Measurements from ENCODE around the gene TLE3. TPM values are rescaled to one million over a fixed set of nuclear protein-coding genes. Genes with fewer than 3 reads are reported as not detected.

Gene TLE3
- total RNA-seq, 1 donor from 2014 or later = 90.1 TPM

DNA sequence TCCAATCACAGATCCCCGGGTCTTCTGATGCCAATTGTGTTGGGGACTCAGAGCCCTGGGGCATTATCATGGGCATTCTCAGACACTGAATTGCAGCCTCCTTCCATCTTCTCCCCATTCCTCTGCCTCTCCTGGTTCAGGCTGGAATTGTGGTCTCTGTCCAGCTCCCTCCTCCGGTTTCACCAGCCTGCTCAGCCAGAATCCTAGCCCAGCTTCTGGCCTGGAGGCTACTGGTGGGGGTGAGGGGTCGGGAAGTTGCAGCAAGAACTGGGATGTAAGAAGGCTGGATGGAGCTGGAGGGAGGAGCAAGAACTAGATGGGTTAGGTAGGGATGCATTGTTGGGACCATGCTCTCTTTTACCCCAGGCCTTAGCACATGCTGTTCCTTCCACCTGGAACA, 53.5 kb downstream of the TLE3 start:
- peak; percentile 23 for DNase-seq (ENCODE audit: low spot score)
- ATAC-seq = no peak
- intact Hi-C loops (cut with DNase I) = no loop called here

DNA sequence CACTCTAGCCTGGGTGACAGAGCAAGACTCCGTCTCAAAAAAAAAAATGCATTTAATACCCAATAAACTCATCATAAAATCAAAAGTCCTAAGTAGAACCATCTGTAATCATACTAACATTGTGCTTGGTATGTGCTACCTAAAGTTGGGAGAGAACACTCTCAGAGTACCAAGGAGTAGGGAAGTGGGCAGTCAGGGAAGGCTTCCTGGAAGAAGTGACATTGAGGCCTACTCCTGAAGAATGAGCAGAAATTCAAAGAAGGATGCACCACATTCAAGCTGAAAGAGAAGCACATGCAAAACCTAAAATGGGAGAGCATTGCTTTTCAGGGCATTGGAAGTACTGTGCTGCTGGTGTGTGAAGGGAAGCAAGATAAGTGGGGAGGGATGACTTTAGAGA, 54.1 kb downstream of the TLE3 start:
- ATAC-seq (no peak), DNase-seq (ENCODE audit: low spot score) (no peak)
- intact Hi-C loops (cut with DNase I) = no loop called here

DNA sequence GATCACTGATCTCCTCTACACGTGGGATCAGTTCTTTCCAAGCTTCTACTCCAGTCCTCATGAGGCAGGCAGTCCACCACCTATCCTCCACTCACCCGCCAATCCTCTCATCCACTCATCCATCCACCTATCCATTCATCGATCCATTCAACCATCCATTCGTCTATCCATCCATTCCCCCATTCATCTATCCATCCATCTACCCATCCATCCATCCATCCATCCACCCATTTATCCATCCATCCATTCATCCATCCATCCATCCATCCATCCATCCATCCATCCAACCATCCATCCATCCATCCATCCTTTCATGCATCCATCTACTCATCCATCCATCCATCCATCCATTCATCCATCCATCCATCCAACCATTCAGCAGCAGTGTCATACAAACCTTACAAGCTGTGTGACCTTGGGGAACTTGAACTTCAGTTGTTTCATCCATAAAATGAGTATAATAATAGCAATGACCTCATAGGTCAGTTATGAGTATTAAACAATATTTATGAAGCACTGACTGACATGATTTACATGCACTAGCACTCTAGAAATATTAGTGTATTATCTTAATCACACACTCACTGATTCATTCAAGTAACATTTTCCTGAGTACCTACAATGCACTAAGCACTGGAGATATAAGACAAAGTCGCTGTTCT, 55.0 kb downstream of the TLE3 start:
- intact Hi-C loops (cut with DNase I) = no loop called here

DNA sequence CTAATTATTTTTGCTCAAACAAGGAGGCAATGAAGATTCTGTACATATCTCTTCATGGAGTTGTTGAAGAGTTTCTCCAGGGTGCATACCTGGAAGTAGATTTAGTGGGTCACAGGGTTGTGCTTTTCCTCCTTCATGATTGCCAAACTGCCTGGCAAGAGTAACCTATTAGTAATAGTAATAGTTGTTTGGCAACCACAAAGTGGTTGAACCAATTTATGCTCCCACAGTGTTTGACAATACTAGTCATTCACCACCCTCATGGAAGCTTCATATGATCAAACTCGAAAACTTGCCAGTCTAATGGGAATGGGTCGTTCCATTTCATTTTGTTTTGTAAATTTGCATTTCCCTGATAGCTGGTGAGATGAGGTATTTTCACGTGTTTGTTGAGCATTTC, 57.8 kb downstream of the TLE3 start:
- no peak for ATAC-seq
- intact Hi-C loops (cut with DNase I) = no loop called here
- no peak for DNase-seq (ENCODE audit: low spot score)

More for the DNA sequence above, 55.0 kb downstream of the TLE3 start:
- DNase-seq (ENCODE audit: low spot score) (no peak), ATAC-seq (no peak)

DNA sequence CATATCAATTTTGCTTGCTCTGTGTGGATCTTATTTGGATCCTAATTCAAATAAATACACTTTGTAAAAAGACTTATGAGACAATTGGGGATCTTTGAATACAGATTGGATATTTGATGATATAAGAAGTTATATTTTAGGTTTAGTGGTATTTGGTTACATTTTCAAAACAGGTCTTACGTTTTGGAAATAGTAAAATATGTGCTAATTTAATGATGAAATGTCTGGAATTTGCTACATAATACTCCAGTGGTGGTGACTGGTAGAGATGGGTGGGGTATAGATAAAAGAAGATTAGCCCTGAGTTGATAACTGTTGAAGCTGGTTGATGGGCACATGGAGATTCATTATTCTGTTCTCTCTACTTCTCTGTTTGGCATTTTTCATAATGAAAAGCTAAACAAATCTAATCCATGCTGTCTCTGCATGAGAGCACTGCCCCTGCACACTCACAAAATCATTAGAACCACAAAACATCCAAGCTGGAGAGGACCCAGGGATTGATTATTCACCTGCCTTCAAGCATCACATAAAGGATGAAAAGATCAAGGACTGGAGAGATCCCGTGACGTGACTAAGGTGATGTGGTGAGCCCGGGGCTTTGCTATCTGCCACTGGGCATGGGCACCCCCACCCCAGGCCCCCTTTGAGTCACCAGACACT, 58.9 kb downstream of the TLE3 start:
- ATAC-seq (no peak), DNase-seq (ENCODE audit: low spot score) (no peak)
- intact Hi-C loops (cut with DNase I) = no loop called here

DNA sequence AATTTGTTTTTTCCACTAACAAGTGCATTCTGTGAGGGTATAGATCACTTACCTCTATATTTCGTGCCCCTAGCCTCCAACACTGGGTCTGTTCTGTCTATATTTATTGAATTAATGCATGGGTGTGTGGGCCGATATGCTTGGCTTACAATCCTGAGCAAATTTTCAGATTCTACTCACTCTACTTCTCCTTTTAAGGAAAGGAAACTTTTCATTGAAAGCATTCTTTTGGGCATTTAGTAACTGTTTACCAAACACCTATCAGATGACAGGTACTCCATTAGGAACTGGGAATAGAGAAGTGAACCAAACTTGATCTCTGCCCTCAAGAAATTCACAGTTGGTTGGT, 60.5 kb downstream of the TLE3 start:
- ATAC-seq (no peak), DNase-seq (ENCODE audit: low spot score) (no peak)
- intact Hi-C loops (cut with DNase I) = no loop called here

DNA sequence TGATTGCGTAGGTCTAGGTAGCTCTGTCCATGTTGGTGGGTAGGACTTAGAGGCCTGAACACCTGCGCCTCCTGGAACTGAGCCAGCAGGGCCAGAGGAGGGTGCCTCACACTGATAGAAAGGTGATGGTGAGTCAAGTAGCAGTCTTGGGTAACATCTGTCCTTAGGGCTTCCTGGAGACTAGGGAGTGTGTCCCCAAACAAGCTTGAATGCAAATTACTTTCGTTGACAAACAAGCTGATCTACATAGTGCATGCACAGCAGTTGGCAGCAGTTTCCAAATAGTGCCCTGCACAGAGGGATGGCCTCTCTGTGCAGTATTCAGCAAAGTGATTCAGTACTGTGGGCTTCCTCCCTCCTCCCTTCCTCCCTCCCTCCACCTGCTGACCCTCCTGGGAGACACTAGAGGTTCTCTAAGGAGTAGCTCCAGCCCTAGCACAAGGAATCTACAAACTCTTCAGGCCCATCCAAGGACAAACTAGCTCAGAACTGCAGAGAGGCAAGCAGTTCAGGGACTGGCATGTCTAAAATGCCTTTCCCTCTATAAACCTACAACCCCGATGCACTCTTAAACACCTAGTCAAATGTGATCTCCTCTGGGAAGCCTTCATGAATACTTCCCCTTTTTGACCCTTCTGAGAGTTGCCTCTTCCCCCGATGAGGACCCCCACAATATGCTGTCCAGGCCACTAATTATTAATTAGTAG, 61.0 kb downstream of the TLE3 start:
- DNase-seq (ENCODE audit: low spot score) = peak; percentile 38
- intact Hi-C loops (cut with DNase I) = no loop called here
- no peak for ATAC-seq

DNA sequence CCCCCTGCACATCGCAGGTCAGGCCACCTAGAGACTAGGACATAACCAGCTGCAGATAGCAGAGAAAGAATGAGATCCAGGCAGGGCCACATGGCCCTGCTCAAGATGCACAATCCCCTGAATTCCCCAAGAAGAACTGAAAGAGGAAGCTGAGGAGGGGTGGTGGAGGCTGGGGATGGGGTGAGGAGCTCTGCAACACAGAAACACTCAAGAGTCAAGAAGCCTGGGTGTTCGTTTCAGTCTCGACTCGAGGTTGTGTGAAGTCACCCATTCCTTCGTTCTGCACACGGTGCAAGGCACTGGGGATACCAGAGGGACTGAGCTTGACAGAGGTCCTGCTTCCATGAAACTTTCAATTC, 62.0 kb downstream of the TLE3 start:
- ATAC-seq = peak; percentile 33
- DNase-seq (ENCODE audit: low spot score) = peak; percentile 38
- intact Hi-C loops (cut with DNase I) = no loop called here

DNA sequence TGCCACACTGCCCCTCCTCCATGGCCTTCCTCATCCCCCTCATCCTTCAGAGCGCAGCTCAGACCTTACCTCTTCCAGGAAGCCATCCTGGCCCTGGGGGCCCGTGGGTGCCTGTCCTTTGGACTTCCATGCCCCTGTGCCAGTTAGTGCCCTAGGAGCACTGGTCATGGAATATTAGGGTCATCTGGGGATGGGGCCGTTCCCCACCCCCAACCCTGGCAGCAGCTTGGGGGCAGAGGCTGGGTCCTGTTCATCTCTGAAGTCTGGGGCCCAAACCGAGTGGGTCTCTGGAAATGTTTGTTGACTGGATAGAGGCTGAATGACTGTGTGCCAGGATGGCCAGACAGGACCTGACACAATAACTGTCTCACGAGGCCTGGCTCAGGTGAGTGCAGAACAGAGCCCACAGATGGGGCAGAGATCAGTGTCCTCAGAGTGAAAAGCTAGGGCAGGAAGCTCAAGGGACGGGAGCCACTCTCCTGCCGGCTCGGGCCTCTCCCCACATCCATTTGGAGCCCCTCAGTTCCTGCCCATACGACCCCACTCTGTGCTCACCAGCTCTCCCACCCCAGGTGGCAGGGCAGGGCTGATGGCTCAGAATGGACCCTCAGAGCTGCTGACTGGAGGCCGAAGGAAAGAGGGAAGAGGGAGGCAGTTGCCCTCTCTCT, 62.5 kb downstream of the TLE3 start:
- intact Hi-C loops (cut with DNase I) = no loop called here
- peak; percentile 49 for DNase-seq (ENCODE audit: low spot score)
- peak; percentile 10 for ATAC-seq

DNA sequence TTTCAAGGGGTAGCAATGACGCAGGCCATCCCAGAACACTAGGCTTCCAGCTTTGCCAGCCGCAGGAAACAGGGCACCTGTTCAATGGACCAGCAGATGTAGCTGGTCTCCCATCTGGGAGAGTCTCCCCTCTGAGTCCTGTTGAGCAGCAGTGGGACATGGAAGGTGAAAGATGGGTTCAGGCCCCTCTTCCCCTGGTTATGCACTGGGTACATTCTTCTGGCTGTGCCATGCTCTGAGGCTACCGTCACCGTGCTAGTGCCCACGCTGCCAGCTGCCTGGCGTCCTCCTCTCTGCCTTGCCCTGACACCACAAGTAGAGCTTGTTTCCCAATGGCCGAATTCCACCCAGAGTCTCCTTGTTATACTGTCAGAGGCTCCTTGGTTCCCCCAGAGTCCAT, 63.1 kb downstream of the TLE3 start:
- no peak for DNase-seq (ENCODE audit: low spot score)
- intact Hi-C loops (cut with DNase I) = no loop called here
- no peak for ATAC-seq

DNA sequence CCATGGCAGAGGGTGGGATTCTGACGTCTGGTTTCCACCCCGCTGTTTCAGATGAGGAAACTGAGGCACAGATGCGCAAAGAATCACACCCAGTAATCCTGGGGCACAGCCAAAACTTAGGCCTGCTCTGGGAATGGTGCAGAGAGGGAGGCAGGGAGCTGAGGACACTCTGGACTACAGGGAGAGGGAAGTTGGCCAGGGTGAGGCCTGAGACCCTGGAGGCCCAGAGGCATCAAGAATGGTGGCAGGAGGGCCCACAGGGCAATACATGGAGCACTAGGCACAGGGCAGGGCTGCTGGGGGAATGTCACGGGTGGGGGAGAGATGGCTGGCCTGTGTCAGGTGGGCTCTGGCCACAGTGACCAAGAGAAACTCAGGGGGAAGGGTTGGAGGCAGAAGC, 63.6 kb downstream of the TLE3 start:
- intact Hi-C loops (cut with DNase I) = no loop called here
- ATAC-seq = no peak
- DNase-seq (ENCODE audit: low spot score) = peak; percentile 43

DNA sequence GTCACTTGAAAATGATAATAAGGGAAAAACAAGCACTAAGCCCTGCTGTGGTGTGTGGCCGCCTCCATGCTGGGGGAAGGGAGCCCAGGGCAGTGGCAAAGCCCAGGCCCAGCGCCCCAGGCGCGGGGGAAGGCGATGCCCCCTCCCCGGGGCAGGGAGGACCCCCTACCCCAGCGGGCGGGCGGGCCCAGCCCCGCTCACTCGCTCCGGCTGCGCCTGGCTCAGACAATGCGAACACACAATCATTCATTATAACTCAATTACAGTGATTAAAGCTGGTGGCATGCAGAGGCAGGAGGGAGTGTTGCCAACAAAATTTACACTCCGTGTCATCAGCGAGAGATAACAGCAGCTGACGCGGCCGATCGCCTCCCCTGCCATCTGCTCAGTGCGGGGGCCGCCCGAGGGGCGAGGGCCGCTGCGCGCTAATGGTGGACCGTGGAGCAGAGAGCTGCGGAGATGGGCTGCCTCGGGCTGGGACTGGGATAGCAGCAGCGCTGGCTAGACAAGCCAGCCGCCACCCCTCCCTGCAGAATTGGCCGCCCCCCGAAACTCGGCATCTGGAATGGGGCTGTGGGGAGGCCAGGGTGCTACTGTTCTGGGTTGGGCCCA, 64.1 kb downstream of the TLE3 start:
- DNase-seq (ENCODE audit: low spot score) = peak; percentile 62
- ATAC-seq = peak; percentile 48
- intact Hi-C loops (cut with DNase I) = no loop called here

DNA sequence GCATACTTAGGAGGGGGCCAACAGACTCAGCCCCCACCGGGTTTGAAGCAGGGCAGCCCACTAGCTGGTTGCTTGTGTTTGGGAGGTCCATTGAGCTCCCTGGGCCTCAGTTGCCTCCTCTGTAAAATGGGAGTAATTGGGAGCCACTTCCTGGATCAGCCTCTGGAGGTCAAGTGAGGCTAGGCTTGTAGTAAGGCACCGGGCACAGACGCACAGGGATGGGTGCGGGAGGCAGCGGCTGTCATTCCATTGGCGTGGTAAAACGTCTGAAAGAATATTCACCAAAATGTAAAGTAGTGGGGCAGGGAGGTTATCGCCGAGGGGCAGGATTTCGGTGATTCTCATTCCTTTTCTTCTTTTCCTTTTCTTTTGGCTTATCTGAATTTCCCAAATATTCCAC, 64.6 kb downstream of the TLE3 start:
- DNase-seq (ENCODE audit: low spot score) (peak; percentile 46), ATAC-seq (no peak)
- intact Hi-C loops (cut with DNase I) = no loop called here

DNA sequence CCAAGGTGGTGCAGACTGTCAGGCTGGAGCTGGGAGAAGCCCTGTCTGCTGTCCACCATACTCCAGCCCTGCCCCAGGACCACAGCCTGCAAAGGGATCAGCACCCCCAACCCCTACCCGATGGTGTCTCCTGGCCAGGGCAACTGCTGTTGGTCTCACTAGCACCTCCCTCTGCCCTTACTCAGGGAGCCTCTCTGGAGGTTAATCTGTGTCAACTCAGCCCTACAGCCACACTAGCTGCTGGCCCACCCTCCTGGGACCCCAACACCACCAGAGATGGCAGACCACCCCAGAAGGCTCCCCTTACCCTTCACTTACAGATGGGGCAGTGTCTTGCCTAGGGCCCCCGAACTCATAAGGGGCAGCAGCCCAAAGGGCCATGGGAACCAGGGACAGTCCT, 65.2 kb downstream of the TLE3 start:
- DNase-seq (ENCODE audit: low spot score) (no peak), ATAC-seq (no peak)
- intact Hi-C loops (cut with DNase I) = no loop called here

DNA sequence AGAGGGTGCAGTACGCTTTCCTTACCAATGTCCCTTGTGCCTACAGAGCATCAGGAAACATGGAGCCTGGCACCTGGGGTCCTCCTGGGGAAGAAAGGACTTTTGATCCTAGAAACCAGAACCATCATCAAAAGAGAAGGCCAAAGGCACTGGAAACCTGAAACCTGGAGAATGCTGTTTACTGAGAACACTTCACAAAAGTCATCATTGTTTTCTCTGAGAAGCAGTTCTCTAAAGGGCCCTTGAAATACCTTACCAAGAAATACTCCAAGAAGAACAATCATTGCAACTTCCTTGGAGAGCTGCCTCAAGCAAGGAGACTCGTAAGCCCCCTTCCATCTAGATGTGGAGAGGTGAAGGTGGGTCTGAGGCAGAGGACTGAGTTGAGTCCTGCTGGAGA, 66.0 kb downstream of the TLE3 start:
- no peak for ATAC-seq
- DNase-seq (ENCODE audit: low spot score) = no peak
- intact Hi-C loops (cut with DNase I) = no loop called here

DNA sequence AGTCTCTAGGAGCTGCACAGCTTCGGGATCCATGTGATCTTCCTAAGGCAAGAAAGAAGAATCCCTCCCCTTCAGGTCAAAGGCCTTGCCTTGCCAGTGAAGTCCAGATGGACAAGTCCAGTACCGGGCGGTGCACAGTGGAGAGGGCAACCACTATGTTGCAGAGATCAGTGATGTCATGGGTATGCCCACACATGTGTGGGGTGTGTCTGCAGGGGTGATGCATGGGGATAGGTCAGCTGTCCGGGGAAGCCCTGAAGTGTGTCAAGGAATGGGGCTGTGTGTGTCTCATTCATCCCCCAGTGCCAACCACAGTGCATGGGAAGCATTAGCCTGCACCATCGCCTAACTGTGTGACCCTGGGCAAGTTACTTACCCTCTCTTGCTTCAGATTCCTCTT, 66.5 kb downstream of the TLE3 start:
- peak; percentile 19 for DNase-seq (ENCODE audit: low spot score)
- ATAC-seq = no peak
- intact Hi-C loops (cut with DNase I) = no loop called here

DNA sequence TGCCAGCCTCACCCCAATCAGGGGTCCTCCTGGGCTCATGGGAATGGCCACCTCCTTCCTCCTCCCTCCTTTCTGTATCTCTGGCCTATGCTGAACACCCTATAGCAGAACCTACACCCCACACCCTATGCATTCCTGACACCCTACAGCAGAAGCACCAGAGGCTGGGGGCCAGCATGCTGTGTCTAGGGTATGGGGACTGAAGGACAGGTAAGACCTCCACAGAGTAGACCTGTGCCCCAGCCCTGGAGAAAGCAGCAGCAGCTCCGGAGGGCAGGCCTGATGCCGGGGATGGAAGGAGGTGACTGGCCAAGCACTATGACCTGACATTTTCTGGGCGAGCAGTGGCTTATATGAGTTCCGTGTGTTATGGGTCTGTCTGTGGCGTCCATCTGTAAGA, 66.9 kb downstream of the TLE3 start:
- intact Hi-C loops (cut with DNase I) = no loop called here
- no peak for ATAC-seq
- no peak for DNase-seq (ENCODE audit: low spot score)

DNA sequence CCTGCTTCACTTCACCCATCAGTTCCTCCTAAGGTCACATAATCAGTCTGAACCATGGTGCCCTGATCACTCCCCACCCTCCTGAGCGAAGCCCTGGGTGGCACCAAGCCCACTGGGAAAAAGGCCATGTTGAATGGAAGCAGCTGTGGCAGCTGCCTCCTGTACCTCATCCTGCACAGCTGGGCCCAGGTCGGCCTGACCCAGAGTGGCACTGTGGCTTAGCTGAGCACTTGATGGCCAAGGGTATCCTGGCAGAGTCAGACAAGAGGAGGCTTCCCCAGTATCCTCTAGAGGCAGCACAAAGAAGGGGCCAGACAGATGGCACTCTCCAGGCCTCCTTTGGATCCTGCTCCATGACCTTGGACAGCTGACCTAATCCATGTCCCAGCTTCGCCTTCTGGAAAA, 68.4 kb downstream of the TLE3 start:
- intact Hi-C loops (cut with DNase I) = no loop called here
- ATAC-seq (no peak), DNase-seq (ENCODE audit: low spot score) (peak; percentile 53)

DNA sequence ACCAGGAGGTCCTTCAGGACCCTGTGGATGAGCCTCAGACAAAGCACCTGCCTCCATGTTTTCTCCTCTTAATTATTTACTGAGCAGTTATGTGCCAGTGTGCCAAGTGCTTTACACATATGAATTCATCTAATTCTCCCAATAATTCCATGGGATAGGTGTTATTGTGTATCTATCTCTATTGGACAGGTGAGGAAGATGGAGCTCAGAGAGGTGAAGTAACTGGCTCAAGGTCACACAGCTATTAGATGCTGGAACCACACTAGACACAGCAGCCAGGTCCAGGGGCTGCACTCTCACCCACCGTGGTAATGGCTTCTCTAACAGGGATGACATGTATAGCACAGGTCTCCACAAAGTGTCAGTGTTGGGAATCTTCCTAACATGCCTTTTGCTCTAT, 70.2 kb downstream of the TLE3 start:
- intact Hi-C loops (cut with DNase I) = no loop called here
- DNase-seq (ENCODE audit: low spot score) (no peak), ATAC-seq (no peak)

DNA sequence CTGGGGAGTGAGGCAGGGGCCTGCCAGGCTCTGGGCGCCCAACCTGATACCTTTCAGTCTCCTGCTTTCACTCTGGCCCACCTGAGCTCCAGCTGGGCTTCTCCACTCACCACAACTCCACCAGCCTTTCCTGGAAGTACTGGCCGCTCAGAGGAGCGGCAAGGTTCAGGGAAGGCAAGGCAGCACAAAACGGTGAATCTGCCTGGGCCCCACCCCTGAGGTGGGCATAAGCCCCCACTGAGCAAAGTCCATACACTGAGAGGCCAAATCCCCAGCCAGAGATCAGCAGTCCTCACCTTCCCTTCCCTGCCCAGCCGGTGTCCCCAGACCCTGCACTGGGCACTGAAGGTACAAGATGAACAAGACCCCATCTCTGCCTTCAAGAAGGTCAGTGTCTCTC, 70.7 kb downstream of the TLE3 start:
- intact Hi-C loops (cut with DNase I) = no loop called here
- ATAC-seq (no peak), DNase-seq (ENCODE audit: low spot score) (no peak)

All from sciatic nerve (tissue), 2 donors.